GM12878 (cell line): ENCODE measurements around the gene PRPF40B. TPM values are rescaled to one million over a fixed set of nuclear protein-coding genes. Genes with fewer than 3 reads are reported as not detected.

Experiments
- ATAC-seq: fragments of 200-7000 bp; cut with Tn5 transposase; 3 replicates; pipeline ENCODE4 v1.9.1; 2020; ENCODE audit warnings: mild to moderate bottlenecking, moderate library complexity
- BruUV-seq: library from RNA; stranded (reverse); fragments of 400-500 nt; replicated peaks from 2 replicates; lab custom pipeline; 2021; lab: Mats Ljungman, UMichigan
- CTCF ChIA-PET: fragments of 300-600 bp; sonication (Branson Sonifier 250); formaldehyde crosslinking; extraction: SDS; loops from one replicate; lab custom pipeline; 2021; ENCODE audit warnings: inconsistent platforms; lab: Yijun Ruan, JAX
- POLR2A ChIA-PET: fragments of 350-600 bp; formaldehyde crosslinking; extraction: SDS; loops from one replicate; lab custom pipeline; 2021; ENCODE audit warnings: inconsistent platforms; lab: Charles Lee
- RAD21 ChIA-PET: fragments of 300-600 bp; sonication (Branson Sonifier 250); formaldehyde crosslinking; loops from one replicate; lab custom pipeline; 2023; ENCODE audit warnings: antibody characterized with exemption; ENCODE audit not compliant: unreplicated experiment; lab: Charles Lee
- SMC1A ChIA-PET: fragments of 300-600 bp; sonication (Branson Sonifier 250); formaldehyde crosslinking; loops from one replicate; lab custom pipeline; 2023; ENCODE audit not compliant: unreplicated experiment, uncharacterized antibody; lab: Charles Lee
- DNase-seq: peaks from one replicate; pipeline ENCODE4 v3.0.0-alpha.2; 2011; ENCODE audit warnings: low read depth, low spot score
- FAIRE-seq: peaks from 3 replicates; lab custom pipeline; 2011; peaks lifted over from hg19 to GRCh38; lab: Jason Lieb, UNC
- H2AFZ ChIP-seq: 2 replicates; pipeline ENCODE4 v1.6.0; 2011; ENCODE audit warnings: low read depth, low read length, control low read depth; ENCODE audit not compliant: control insufficient read depth
- H3K27ac ChIP-seq: 2 replicates; pipeline ENCODE4 v1.5.1; 2011; ENCODE audit warnings: control low read depth; ENCODE audit not compliant: control insufficient read depth, insufficient read depth
- H3K27me3 ChIP-seq, 2 experiments: replicated peaks in 1 of 2; 2 replicates each; pipeline versions ENCODE4 v1.6.0 to v1.6.1; 2011; ENCODE audit warnings: low read length in 1 of 2; ENCODE audit not compliant: control insufficient read depth in 2 of 2, insufficient read depth in 2 of 2
- H3K36me3 ChIP-seq, 2 experiments: 2 replicates each; pipeline ENCODE4 v1.5.1; 2011; ENCODE audit warnings: low read length in 1 of 2; ENCODE audit not compliant: control insufficient read depth in 2 of 2, insufficient read depth in 2 of 2
- H3K4me1 ChIP-seq: 2 replicates; pipeline ENCODE4 v1.6.1; 2011; ENCODE audit warnings: mild to moderate bottlenecking, low read length, moderate library complexity, mixed read lengths; ENCODE audit not compliant: control insufficient read depth, insufficient read depth
- H3K4me2 ChIP-seq: 2 replicates; pipeline ENCODE4 v1.6.0; 2011; ENCODE audit warnings: control low read depth; ENCODE audit not compliant: control insufficient read depth, insufficient read depth
- H3K4me3 ChIP-seq: fragments of 200-600 bp; sonication (generic); 2 replicates; pipeline ENCODE4 v1.5.1; 2016
- H3K79me2 ChIP-seq: 2 replicates; pipeline ENCODE4 v1.6.0; 2011; ENCODE audit warnings: low read length; ENCODE audit not compliant: control insufficient read depth, insufficient read depth
- H3K9ac ChIP-seq: 2 replicates; pipeline ENCODE4 v1.8.0; 2011; ENCODE audit warnings: low read length, control low read depth, mixed read lengths; ENCODE audit not compliant: control insufficient read depth, insufficient read depth
- H3K9me3 ChIP-seq: replicated peaks from 3 replicates; pipeline ENCODE4 v1.5.1; 2011; ENCODE audit warnings: mild to moderate bottlenecking, low read length; ENCODE audit not compliant: control insufficient read depth, insufficient read depth
- H4K20me1 ChIP-seq: 2 replicates; pipeline ENCODE4 v1.6.0; 2011; ENCODE audit not compliant: control insufficient read depth, insufficient read depth
- BCL11A ChIP-seq: IDR thresholded peaks from 2 replicates; pipeline ENCODE4 v1.6.1; 2011; ENCODE audit warnings: low read depth, low read length
- CBX3 ChIP-seq: fragments of 200-600 bp; sonication (generic); IDR thresholded peaks from 2 replicates; pipeline ENCODE4 v1.6.1; 2016; ENCODE audit warnings: low read depth, borderline replicate concordance
- CBX5 ChIP-seq: sonication (generic); IDR thresholded peaks from 2 replicates; pipeline ENCODE4 v1.6.1; 2016; ENCODE audit warnings: low read depth, moderate library complexity, mild to moderate bottlenecking, inconsistent platforms
- CHD4 ChIP-seq: fragments of 200-600 bp; sonication (generic); IDR thresholded peaks from 2 replicates; pipeline ENCODE4 v1.6.1; 2016; ENCODE audit warnings: mild to moderate bottlenecking
- CTCF ChIP-seq, 3 experiments: IDR thresholded peaks in 2 of 3; conservative IDR thresholded peaks in 1 of 3; 2 replicates each; pipeline ENCODE4 v1.5.1; 2011; ENCODE audit warnings: low read depth in 3 of 3, low read length in 3 of 3, mild to moderate bottlenecking in 3 of 3, control low read depth in 2 of 3, moderate library complexity in 2 of 3, inconsistent platforms in 1 of 3, mixed read lengths in 1 of 3; ENCODE audit not compliant: control insufficient read depth in 2 of 3, insufficient read depth in 1 of 3; ENCODE audit errors: extremely low read depth in 1 of 3
- CUX1 ChIP-seq: IDR thresholded peaks from 2 replicates; pipeline ENCODE4 v1.6.1; 2012; ENCODE audit warnings: improper control_type of control experiment, low read depth, low read length; ENCODE audit not compliant: insufficient replicate concordance
- IKZF2 ChIP-seq, 2 experiments: fragments of 450-650 bp; IDR thresholded peaks; 2 replicates each; pipeline ENCODE4 v1.6.1; 2017; ENCODE audit warnings: mild to moderate bottlenecking in 2 of 2, moderate library complexity in 2 of 2
- JUNB ChIP-seq: IDR thresholded peaks from 2 replicates; pipeline ENCODE4 v1.6.1; 2016; ENCODE audit warnings: antibody characterized with exemption, mild to moderate bottlenecking
- NFIC ChIP-seq: IDR thresholded peaks from 2 replicates; pipeline ENCODE4 v1.6.1; 2012; ENCODE audit warnings: low read depth, mild to moderate bottlenecking, inconsistent platforms, low read length, moderate library complexity
- NFYB ChIP-seq: IDR thresholded peaks from 2 replicates; pipeline ENCODE4 v1.6.1; 2011; ENCODE audit warnings: low read depth, mild to moderate bottlenecking, low read length, improper control_type of control experiment, moderate library complexity; ENCODE audit not compliant: insufficient read depth
- NR2C1 ChIP-seq: fragments of 450-650 bp; IDR thresholded peaks from 2 replicates; pipeline ENCODE4 v1.6.1; 2017; ENCODE audit warnings: antibody characterized with exemption, mild to moderate bottlenecking, moderate library complexity
- POLR2AphosphoS2 ChIP-seq: IDR thresholded peaks from 2 replicates; pipeline ENCODE4 v1.6.1; 2011; ENCODE audit warnings: low read depth, mild to moderate bottlenecking, low read length, improper control_type of control experiment, moderate library complexity
- SREBF2 ChIP-seq: IDR thresholded peaks from 2 replicates; pipeline ENCODE4 v1.6.1; 2012; ENCODE audit warnings: mild to moderate bottlenecking, low read length
- STAT1 ChIP-seq: fragments of 450-650 bp; conservative IDR thresholded peaks from 2 replicates; pipeline ENCODE4 v1.6.1; 2014; ENCODE audit warnings: antibody characterized with exemption, mild to moderate bottlenecking
- STAT3 ChIP-seq: IDR thresholded peaks from 2 replicates; pipeline ENCODE4 v1.6.1; 2011; ENCODE audit warnings: low read depth, low read length, improper control_type of control experiment
- USF2 ChIP-seq: IDR thresholded peaks from 2 replicates; pipeline ENCODE4 v1.6.1; 2011; ENCODE audit warnings: low read depth, low read length, improper control_type of control experiment, borderline replicate concordance
- YBX1 ChIP-seq: fragments of 450-650 bp; IDR thresholded peaks from 2 replicates; pipeline ENCODE4 v1.6.1; 2016; ENCODE audit warnings: antibody characterized with exemption
- ZNF217 ChIP-seq: fragments of 450-650 bp; IDR thresholded peaks from 2 replicates; pipeline ENCODE4 v1.6.1; 2017; ENCODE audit warnings: antibody characterized with exemption, mild to moderate bottlenecking
- ZNF274 ChIP-seq: IDR thresholded peaks from one replicate; pipeline ENCODE4 v1.8.0; 2011; ENCODE audit not compliant: insufficient read length, insufficient read depth
- WGBS: methylation state at CpG from one replicate; pipeline ENCODE4 v1.1.6; 2016; ENCODE audit warnings: low lambda C conversion rate; ENCODE audit not compliant: insufficient replicate concordance, insufficient coverage; ENCODE audit errors: missing lambda C conversion rate; 5-methylcytosine and 5-hydroxymethylcytosine counted together
- in situ Hi-C: fragments of 300-500 bp; cut with MboI; formaldehyde crosslinking; loops from 9 replicates; pipeline ENCODE4 v1.14.3; 2018; ENCODE audit warnings: mixed read lengths
- intact Hi-C: fragments of 100-400 bp; cut with micrococcal nuclease; formaldehyde crosslinking; loops from one replicate; pipeline ENCODE4 v1.14.2; 2022; ENCODE audit not compliant: unreplicated experiment
- polyA plus RNA-seq, 11 experiments: library from polyadenylated mRNA; depleted of rRNA in 4 of 11; unstranded in 6 of 11; stranded (reverse) in 5 of 11; fragments of >200 nt; fragmentation: Nextera tagmentation in 4 of 11; fragmentation: Illumina TruSeq in 1 of 11; extraction: Ambion mirVana in 4 of 11; extraction: Trizol in 1 of 11; gene quantifications; 1 replicate in 1 of 11; 2 replicates in 10 of 11; pipeline versions ENCODE4 v1.2.1 to v1.2.3, GENCODE V29; 2011 to 2016; ENCODE audit warnings: inconsistent platforms in 2 of 11, missing spikeins in 2 of 11, low read depth in 1 of 11
- total RNA-seq, 4 experiments: library from RNA; depleted of rRNA in 3 of 4; stranded (reverse); fragments of >200 nt in 3 of 4; fragmentation: Illumina TruSeq in 1 of 4; extraction: Trizol in 1 of 4; gene quantifications; 2 replicates each; pipeline versions ENCODE4 v1.2.1 to v1.2.3, GENCODE V29; 2013 to 2021

PRPF40B gene
- total and polyA plus RNA-seq, 10 of the 15 experiments (the other 5 are each of a cell fraction or from before 2014, with no cell fraction given): 0.31 to 17.9 (median 7.3) TPM

- POLR2A ChIA-PET: interaction anchor here (0.7 to 0.8 kb wide), 2 partner anchors 38 to 156 kb away, joined by 4 to 7 read pairs; no protein-coding TSS in a partner anchor
- in situ Hi-C loops: no loop called here
- RAD21 ChIA-PET: interaction anchor here (1.2 kb wide), 1 partner anchor 258 kb away, joined by 3 read pairs; no protein-coding TSS in a partner anchor
- 98% methylated on average over 3 of the region's 3 CpGs for WGBS
- Histone ChIP-seq H3K9ac (no peak overlapping the region), H3K36me3 (no peaks in the 10 kb centered on the region), H3K9me3 (no peaks in the 10 kb centered on the region; the same call in 2 of the 3 replicates), H3K4me1 (peaks cover 17% of the 10 kb centered on the region), H3K4me2 (no peak overlapping the region), H3K27me3 (no peaks in the 10 kb centered on the region), H2AFZ (no peak overlapping the region), H3K27ac (no peak overlapping the region), H3K79me2 (no peaks in the 10 kb centered on the region), H3K4me3 (no peak overlapping the region), H4K20me1 (no peaks in the 10 kb centered on the region)
- SMC1A ChIA-PET: interaction anchor here (0.7 to 1.1 kb wide), 3 partner anchors 9 to 288 kb away, joined by 3 read pairs; no protein-coding TSS in a partner anchor
- intact Hi-C loops: no loop called here
- CTCF ChIA-PET: interaction anchor here (1.1 to 7.6 kb wide), 5 partner anchors 16 to 288 kb away, joined by 3 to 57 read pairs (median 4); no protein-coding TSS in a partner anchor
- BruUV-seq: no TSS peak
- DNase-seq: no peak
- ATAC-seq: no peak
- FAIRE-seq: no peak
- TF ChIP-seq CBX5: no peak
- TF ChIP-seq SREBF2: no peak
- no peak for TF ChIP-seq CBX3
- TF ChIP-seq ZNF274: no peak
- no peak for TF ChIP-seq ZNF217
- TF ChIP-seq YBX1: no peak
- TF ChIP-seq CUX1: no peak
- TF ChIP-seq NFYB: no peak
- no peak for TF ChIP-seq STAT3
- no peak for TF ChIP-seq NFIC
- TF ChIP-seq USF2: no peak
- TF ChIP-seq POLR2AphosphoS2: no peak
- TF ChIP-seq STAT1: no peak
- TF ChIP-seq NR2C1: no peak
- no peak for TF ChIP-seq BCL11A
- TF ChIP-seq JUNB: no peak
- no peak for TF ChIP-seq CHD4
- TF ChIP-seq IKZF2 (IDR thresholded peaks at IDR 0.05): no peak
- no peak for TF ChIP-seq CTCF (IDR thresholded peaks at IDR 0.05 in 2 of 3, conservative IDR thresholded peaks at IDR 0.05 in 1 of 3; ENCODE audit: control insufficient read depth in 2 of 3, extremely low read depth in 1 of 3, insufficient read depth in 1 of 3, low read depth in 3 of 3, low read length in 3 of 3)
Observed at GRCh38 chr12:49619286-49619685, 4.1 kb upstream of the PRPF40B start.
